HepG2 (cell line): Measurements from ENCODE around the gene ZMPSTE24. TPM values are rescaled to one million over a fixed set of nuclear protein-coding genes. Genes with fewer than 3 reads are reported as not detected.
A peak's percentile ranks its signal among the peaks of the same experiment; 100 is the strongest.

Experiments used
- ELF3 ChIP-seq: IDR thresholded peaks from 2 replicates; pipeline ENCODE4 v1.6.1; 2016; ENCODE audit warnings: missing genetic modification reagents, missing compliant biosample characterization
- GABPB1 ChIP-seq: IDR thresholded peaks from 2 replicates; pipeline ENCODE4 v1.6.1; 2016; ENCODE audit warnings: mild to moderate bottlenecking, missing genetic modification reagents, moderate library complexity, missing compliant biosample characterization
- NFRKB ChIP-seq: fragments of 450-650 bp; IDR thresholded peaks from 2 replicates; pipeline ENCODE4 v1.6.1; 2017
- NKX3-1 ChIP-seq: sonication (generic); formaldehyde crosslinking; IDR thresholded peaks from 2 replicates; pipeline ENCODE4 v1.5.0; 2020; ENCODE audit warnings: missing genetic modification reagents
- NRL ChIP-seq: sonication (generic); formaldehyde crosslinking; IDR thresholded peaks from 2 replicates; pipeline ENCODE4 v1.5.0; 2020; ENCODE audit warnings: missing genetic modification reagents, mild to moderate bottlenecking, moderate library complexity, borderline replicate concordance
- POGZ ChIP-seq: sonication (generic); formaldehyde crosslinking; IDR thresholded peaks from 2 replicates; pipeline ENCODE4 v1.4.0; 2020; ENCODE audit warnings: mild to moderate bottlenecking, missing genetic modification reagents
- RBM39 ChIP-seq: fragments of 200-400 bp; formaldehyde crosslinking; IDR thresholded peaks from one replicate; pipeline ENCODE4 v1.6.1; 2018; ENCODE audit warnings: antibody characterized with exemption, mild to moderate bottlenecking, low read depth, low read length; ENCODE audit not compliant: poor library complexity, severe bottlenecking
- SMYD3 ChIP-seq: sonication (generic); formaldehyde crosslinking; IDR thresholded peaks from 2 replicates; pipeline ENCODE4 v1.8.1; 2023; ENCODE audit warnings: mild to moderate bottlenecking, missing genetic modification reagents
- WIZ ChIP-seq: sonication (generic); formaldehyde crosslinking; IDR thresholded peaks from 2 replicates; pipeline ENCODE4 v1.5.1; 2020; ENCODE audit warnings: mild to moderate bottlenecking, missing genetic modification reagents
- XBP1 ChIP-seq: sonication (generic); formaldehyde crosslinking; IDR thresholded peaks from 2 replicates; pipeline ENCODE4 v1.5.0; 2020; ENCODE audit warnings: missing genetic modification reagents
- YEATS4 ChIP-seq: sonication (generic); formaldehyde crosslinking; IDR thresholded peaks from 2 replicates; pipeline ENCODE4 v1.4.0; 2020; ENCODE audit warnings: missing genetic modification reagents, borderline replicate concordance
- ZNF260 ChIP-seq: sonication (generic); formaldehyde crosslinking; IDR thresholded peaks from 2 replicates; pipeline ENCODE4 v1.4.0; 2020; ENCODE audit warnings: missing genetic modification reagents, low read depth, mild to moderate bottlenecking, borderline replicate concordance
- ZNF609 ChIP-seq: sonication (generic); formaldehyde crosslinking; IDR thresholded peaks from 2 replicates; pipeline ENCODE4 v1.4.0; 2020; ENCODE audit warnings: mild to moderate bottlenecking, missing genetic modification reagents, borderline replicate concordance
- ZNF792 ChIP-seq: IDR thresholded peaks from 2 replicates; pipeline ENCODE4 v1.6.1; 2016
- polyA plus RNA-seq, 8 experiments: library from polyadenylated mRNA; depleted of rRNA in 3 of 8; stranded (reverse) in 7 of 8; unstranded in 1 of 8; fragments of >200 nt; fragmentation: Illumina TruSeq in 4 of 8; extraction: Trizol in 4 of 8; gene quantifications; 2 replicates each; pipeline versions ENCODE4 v1.2.1 to v1.2.3, GENCODE V29; 2011 to 2016; ENCODE audit warnings: low read depth in 4 of 8, missing spikeins in 1 of 8, mixed read lengths in 1 of 8; ENCODE audit not compliant: insufficient read depth in 1 of 8
- total RNA-seq, 5 experiments: library from RNA; depleted of rRNA; stranded (reverse); fragments of >200 nt; fragmentation: Illumina TruSeq; extraction: Trizol; gene quantifications; 2 replicates each; pipeline ENCODE4 v1.2.3, GENCODE V29; 2016; ENCODE audit warnings: low read depth in 1 of 5
- TF ChIP-seq, protein P1 (sequence below): sonication (generic); formaldehyde crosslinking; IDR thresholded peaks from 2 replicates; pipeline ENCODE4 v1.5.0; 2020; ENCODE audit warnings: mild to moderate bottlenecking, missing genetic modification reagents
- TF ChIP-seq, protein P2 (sequence below): sonication (generic); formaldehyde crosslinking; IDR thresholded peaks from 2 replicates; pipeline ENCODE4 v1.4.0; 2020; ENCODE audit warnings: missing genetic modification reagents, mild to moderate bottlenecking, borderline replicate concordance
- TF ChIP-seq, protein P3 (sequence below): sonication (generic); formaldehyde crosslinking; IDR thresholded peaks from 2 replicates; pipeline ENCODE4 v1.4.0; 2020; ENCODE audit warnings: missing genetic modification reagents, low read depth, mild to moderate bottlenecking, borderline replicate concordance

The ZMPSTE24 gene
- total and polyA plus RNA-seq, 2 of the 13 experiments (the other 11 are each of a cell fraction or from before 2014, with no cell fraction given), result 13.6 to 60.2 TPM

DNA sequence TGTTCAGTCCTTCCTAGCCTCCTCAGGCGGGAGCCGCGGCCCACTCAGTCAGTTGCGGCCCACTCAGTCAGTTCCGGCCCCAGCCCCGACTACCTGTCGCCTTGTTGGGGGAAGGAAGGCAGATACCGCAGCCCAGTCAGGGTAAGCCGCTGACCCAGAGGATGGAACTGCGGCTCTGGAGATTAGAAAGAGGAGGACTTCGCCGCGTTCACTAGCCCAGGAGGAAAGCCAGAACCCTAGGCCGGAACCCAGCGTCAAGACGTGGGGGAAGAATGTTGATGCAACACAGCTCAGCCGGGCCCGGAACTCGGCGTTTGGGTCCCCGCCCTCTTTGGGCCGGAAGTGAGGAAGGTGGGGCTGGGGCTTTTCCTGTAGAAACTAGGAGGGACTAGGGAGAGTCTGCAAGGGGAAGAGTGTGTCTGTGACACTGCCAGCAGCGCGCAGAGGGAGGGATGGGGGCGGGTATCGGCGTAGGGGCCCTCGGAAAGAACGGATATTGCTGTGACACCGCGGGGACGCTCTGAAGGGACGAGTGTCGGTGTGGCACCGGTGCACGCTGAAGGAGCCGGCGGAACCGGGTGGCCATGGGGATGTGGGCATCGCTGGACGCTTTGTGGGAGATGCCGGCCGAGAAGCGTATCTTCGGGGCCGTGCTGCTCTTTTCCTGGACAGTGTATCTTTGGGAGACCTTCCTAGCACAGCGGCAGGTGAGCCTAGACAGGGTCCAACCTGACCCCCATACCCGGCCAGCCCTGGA is at the start of gene ZMPSTE24 (continued):
- TF ChIP-seq, protein P1, sequence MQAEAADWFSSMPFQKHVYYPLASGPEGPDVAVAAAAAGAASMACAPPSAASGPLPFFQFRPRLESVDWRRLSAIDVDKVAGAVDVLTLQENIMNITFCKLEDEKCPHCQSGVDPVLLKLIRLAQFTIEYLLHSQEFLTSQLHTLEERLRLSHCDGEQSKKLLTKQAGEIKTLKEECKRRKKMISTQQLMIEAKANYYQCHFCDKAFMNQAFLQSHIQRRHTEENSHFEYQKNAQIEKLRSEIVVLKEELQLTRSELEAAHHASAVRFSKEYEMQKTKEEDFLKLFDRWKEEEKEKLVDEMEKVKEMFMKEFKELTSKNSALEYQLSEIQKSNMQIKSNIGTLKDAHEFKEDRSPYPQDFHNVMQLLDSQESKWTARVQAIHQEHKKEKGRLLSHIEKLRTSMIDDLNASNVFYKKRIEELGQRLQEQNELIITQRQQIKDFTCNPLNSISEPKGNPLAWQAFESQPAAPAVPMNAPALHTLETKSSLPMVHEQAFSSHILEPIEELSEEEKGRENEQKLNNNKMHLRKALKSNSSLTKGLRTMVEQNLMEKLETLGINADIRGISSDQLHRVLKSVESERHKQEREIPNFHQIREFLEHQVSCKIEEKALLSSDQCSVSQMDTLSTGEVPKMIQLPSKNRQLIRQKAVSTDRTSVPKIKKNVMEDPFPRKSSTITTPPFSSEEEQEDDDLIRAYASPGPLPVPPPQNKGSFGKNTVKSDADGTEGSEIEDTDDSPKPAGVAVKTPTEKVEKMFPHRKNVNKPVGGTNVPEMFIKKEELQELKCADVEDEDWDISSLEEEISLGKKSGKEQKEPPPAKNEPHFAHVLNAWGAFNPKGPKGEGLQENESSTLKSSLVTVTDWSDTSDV (CRISPR knock-in tag), result peak; percentile 87; the same call in 1 of the 2 replicates
- TF ChIP-seq WIZ (CRISPR knock-in tag), result peak; percentile 18; the same call in 1 of the 2 replicates
- TF ChIP-seq NRL, result peak; percentile 67
- TF ChIP-seq ZNF260, result no peak
- no peak for TF ChIP-seq NFRKB
- peak; percentile 67 for TF ChIP-seq YEATS4 (CRISPR knock-in tag)
- TF ChIP-seq XBP1 (CRISPR knock-in tag), result no peak
- TF ChIP-seq POGZ, result peak; percentile 96
- TF ChIP-seq, protein P2, sequence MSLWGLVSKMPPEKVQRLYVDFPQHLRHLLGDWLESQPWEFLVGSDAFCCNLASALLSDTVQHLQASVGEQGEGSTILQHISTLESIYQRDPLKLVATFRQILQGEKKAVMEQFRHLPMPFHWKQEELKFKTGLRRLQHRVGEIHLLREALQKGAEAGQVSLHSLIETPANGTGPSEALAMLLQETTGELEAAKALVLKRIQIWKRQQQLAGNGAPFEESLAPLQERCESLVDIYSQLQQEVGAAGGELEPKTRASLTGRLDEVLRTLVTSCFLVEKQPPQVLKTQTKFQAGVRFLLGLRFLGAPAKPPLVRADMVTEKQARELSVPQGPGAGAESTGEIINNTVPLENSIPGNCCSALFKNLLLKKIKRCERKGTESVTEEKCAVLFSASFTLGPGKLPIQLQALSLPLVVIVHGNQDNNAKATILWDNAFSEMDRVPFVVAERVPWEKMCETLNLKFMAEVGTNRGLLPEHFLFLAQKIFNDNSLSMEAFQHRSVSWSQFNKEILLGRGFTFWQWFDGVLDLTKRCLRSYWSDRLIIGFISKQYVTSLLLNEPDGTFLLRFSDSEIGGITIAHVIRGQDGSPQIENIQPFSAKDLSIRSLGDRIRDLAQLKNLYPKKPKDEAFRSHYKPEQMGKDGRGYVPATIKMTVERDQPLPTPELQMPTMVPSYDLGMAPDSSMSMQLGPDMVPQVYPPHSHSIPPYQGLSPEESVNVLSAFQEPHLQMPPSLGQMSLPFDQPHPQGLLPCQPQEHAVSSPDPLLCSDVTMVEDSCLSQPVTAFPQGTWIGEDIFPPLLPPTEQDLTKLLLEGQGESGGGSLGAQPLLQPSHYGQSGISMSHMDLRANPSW, result no peak
- TF ChIP-seq ZNF792 (CRISPR knock-in tag), result peak; percentile 50
- TF ChIP-seq NKX3-1 (CRISPR knock-in tag), result 0 out of 2 replicates have a peak, but pooled peaks have one; percentile 34
- TF ChIP-seq GABPB1 (CRISPR knock-in tag), result peak; percentile 99
- TF ChIP-seq ZNF609 (CRISPR knock-in tag), result peak; percentile 75
- TF ChIP-seq ELF3 (CRISPR knock-in tag), result peak; percentile 79
- no peak for TF ChIP-seq RBM39
- TF ChIP-seq, protein P3, sequence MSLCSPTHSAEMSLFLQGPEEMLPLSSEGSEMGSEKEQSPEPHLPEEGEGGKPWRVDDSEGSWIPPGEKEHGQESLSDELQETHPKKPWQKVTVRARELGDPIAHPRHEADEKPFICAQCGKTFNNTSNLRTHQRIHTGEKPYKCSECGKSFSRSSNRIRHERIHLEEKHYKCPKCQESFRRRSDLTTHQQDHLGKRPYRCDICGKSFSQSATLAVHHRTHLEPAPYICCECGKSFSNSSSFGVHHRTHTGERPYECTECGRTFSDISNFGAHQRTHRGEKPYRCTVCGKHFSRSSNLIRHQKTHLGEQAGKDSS (CRISPR knock-in tag), result peak; percentile 94
- TF ChIP-seq SMYD3, result no peak; the same call in 1 of the 2 replicates
